ENCODE measurements around the gene SMIM29.

GRCh38 chr6:34240329-34241248 is 8.2 kb downstream of the SMIM29 start:
- TF ChIP-seq EZH2 (IDR thresholded peaks at IDR 0.05; ENCODE audit: low read length) = no peak
- no peak for TF ChIP-seq CTCF (optimal IDR thresholded peaks at IDR 0.05 in 1 of 3, IDR thresholded peaks at IDR 0.05 in 1 of 3, conservative IDR thresholded peaks at IDR 0.05 in 1 of 3; ENCODE audit: extremely low read depth in 1 of 3, insufficient read depth in 2 of 3, low read length in 3 of 3)
